Caki2 (cell line): Measurements from ENCODE around the gene WDR13. TPM values are rescaled to one million over a fixed set of nuclear protein-coding genes. Genes with fewer than 3 reads are reported as not detected.
"Not testable (repeated sequence)": the region's sequence is repeated elsewhere in the genome, so short reads cannot be mapped to it uniquely, and the experiment has no call there.

Experiments used
- DNase-seq: peaks from one replicate; pipeline ENCODE4 v3.0.0-alpha.2; 2015; ENCODE audit warnings: low read depth
- in situ Hi-C: cut with HindIII; loops from 2 replicates; pipeline ENCODE4 v1.10.0; 2016; ENCODE audit warnings: low sequenced_read_pairs, low pct_unique_long_range_greater_than_20kb, mixed read lengths
- total RNA-seq: library from RNA; depleted of rRNA; stranded (reverse); fragments of >200 nt; shearing (Covaris generic); gene quantifications from 2 replicates; pipeline ENCODE4 v1.2.3, GENCODE V29; 2014; ENCODE audit warnings: low replicate concordance; rRNA removed

The WDR13 gene
- total RNA-seq = 70.4 and 125 TPM in 2 replicates

DNA sequence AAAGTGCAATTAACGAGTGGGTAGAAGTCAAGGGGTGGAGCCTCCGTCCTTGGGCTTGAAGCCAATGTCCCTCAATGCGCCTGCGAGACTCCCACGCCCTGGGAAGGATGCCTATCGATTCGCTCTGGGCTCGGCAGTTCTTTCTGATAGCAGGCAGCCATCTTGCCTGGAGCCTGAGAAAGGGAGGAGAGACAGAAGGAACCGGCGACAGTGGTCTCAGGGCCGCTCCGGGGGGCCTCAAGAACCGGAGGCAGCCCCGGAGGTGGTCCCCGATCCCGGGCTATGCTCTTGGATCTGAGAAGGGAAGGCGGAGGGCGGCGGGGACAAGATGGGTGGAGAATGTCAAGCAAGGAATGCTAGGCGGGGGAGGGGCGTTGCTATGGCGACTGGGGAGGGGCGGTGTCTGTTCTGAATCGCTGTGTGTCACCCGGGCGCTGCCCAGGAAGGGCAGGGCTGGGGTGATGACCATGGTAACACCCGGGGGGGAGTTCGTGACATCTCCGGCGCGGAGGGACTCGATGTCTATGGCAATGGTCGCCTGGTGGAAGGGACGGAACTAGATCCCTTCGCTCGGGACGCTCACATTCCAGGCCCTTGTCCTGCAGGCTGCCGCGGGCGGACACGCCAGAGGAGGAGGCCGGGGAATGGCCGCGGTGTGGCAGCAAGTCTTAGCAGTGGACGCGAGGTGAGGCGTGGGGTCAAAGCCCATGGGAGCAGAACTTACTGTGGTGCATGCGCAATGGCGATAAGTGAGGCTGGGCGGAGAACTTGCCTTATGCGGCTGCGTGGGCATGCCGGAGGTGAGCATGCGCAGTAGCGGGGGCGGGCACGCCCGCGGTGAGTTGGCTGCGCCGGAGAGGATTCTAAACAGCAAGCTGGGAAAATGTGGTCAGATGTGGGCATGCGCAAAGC is at the start of gene WDR13:
TSS of gene WDR13 (plus strand) at position 140 of the 912 bp plus-strand sequence. CDS start at position 645, 505 bp downstream.
- peak; percentile 92 for DNase-seq

GRCh38 chrX:48548871-48549270 is 48.4 kb upstream of the WDR13 start:
- DNase-seq = no peak
- in situ Hi-C loops = no loop called here

More for the DNA sequence above, at the start of gene WDR13:
- in situ Hi-C loops = no loop called here

DNA sequence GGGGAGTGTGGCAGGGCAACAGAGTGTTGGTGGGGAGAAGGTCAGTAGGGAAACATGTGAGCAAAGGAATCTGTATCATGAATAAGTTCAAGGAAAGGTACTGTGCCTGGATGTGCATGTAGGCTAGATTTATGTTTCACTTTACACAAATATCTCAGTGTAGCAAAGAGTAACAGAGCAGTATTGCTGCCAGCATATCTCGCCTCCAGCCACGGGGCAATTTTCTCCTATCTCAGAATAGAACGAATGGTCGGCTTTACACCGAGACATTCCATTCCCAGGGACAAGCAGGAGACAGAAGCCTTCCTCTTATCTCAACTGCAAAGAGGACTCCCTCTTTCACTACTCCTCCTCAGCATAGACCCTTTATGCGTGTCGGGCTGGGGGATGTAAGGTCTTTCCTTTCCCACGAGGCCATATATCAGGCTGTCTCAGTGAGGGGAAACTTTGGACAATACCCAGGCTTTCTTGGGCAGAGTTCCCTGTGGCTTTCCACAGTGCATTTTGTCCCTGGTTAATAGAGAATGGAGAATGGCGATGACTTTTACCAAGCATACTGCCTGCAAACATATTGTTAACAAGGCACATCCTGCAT is 41.5 kb upstream of the WDR13 start:
- DNase-seq, in situ Hi-C loops: not testable (repeated sequence)

- no peak for DNase-seq
- in situ Hi-C loops = no loop called here
Measured at GRCh38 chrX:48558271-48558670, 39.0 kb upstream of the WDR13 start.

DNA sequence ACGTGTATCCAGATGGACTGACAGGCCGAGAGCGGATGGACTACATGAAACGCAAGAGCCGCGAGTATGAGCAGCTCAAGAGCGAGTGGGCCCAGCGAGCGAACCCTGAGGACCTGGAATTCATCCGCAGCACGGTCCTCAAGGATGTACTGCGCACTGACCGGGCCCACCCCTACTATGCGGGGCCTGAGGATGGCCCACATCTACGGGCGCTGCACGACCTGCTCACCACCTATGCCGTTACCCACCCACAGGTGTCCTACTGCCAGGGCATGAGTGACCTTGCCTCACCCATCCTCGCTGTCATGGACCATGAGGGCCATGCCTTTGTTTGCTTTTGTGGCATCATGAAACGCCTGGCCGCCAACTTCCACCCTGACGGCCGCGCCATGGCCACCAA is 37.7 kb upstream of the WDR13 start:
- in situ Hi-C loops = no loop called here
- no peak for DNase-seq

GRCh38 chrX:48560056-48560455 is 37.2 kb upstream of the WDR13 start:
- in situ Hi-C loops = no loop called here

DNA sequence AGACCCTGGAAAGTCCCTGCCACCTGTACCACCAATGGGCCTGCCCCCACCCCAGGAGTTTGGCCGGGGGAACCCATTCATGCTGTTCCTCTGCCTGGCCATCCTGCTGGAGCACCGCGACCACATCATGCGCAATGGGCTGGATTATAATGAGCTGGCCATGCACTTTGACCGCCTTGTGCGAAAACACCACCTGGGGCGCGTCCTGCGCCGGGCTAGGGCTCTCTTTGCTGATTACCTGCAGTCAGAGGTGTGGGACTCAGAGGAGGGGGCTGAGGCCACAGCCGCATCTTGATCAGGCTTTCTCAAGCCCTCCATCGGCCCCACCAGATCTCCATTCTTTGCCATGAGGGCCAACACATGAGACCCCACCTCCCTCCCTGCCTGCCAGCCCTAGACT is 36.6 kb upstream of the WDR13 start:
- in situ Hi-C loops = no loop called here
- no peak for DNase-seq

More at GRCh38 chrX:48560056-48560455, 37.2 kb upstream of the WDR13 start:
- DNase-seq = no peak

DNA sequence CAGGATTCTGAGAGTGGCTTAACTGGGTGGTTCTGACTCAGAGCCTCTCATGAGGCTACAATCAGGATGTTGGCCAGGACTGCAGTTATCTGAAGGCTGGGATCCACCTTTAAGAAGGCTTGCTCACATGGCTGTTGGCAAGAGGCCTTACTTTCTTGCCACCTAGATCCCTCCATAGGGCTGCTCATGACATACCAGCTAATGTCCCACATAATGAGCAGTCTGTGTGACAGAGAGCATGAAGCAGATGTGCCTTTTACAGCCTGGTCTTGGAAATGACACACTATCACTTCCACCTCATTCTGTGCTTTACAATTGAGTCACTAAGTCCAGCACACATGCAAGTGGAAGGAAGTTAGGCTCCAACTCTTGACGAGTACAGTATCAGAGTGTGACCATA is 27.3 kb upstream of the WDR13 start:
- in situ Hi-C loops = no loop called here
- DNase-seq = no peak

GRCh38 chrX:48573690-48574269 is 23.5 kb upstream of the WDR13 start:
- in situ Hi-C loops = no loop called here
- no peak for DNase-seq

DNA sequence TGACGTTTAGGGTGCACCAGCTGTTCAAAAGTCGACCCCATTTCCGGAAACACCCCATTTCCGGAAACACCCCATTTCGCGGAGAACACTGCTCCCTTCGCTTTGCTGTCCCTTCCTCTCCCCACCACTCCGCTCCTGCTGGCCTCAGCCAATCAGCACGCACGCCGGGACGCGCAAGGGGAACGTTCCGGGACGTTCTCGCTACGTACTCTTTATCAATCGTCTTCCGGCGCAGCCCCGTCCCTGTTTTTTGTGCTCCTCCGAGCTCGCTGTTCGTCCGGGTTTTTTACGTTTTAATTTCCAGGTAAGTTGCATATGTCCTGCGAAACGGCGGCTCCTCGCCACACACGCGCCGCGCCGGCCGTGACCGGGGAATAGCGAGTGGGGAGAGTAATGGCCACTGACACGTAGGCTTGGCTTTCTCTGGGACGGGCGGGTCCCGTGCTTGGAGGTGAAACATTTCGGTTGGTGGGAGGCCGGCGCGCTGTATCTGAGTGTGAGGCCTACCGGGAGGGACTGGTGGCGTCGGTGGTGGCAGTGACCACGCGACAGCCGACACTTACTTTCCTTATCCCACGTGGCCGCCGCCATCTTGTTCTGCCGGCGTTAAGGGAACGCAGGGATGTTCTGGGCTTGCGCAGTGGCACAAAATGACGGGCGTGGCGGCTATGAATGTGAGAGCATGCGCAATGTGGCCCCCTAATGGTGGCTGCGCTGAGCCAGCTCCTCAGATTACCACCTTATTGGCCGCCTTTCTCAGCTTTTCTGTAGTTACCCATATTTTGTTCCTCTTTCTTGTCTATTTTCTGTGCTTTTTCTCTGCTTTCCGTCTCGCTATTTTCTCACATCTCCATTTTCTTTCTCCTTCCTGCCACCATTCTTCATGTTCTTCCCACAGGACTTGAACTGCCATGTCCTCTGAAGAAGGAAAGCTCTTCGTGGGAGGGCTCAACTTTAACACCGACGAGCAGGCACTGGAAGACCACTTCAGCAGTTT is 22.7 kb upstream of the WDR13 start, which contains the start of gene RBM3:
TSS of gene RBM3 (plus strand) at position 215 of the 997 bp plus-strand sequence. CDS start at position 912, 697 bp downstream.
- DNase-seq = peak; percentile 90
- in situ Hi-C loops = no loop called here

DNA sequence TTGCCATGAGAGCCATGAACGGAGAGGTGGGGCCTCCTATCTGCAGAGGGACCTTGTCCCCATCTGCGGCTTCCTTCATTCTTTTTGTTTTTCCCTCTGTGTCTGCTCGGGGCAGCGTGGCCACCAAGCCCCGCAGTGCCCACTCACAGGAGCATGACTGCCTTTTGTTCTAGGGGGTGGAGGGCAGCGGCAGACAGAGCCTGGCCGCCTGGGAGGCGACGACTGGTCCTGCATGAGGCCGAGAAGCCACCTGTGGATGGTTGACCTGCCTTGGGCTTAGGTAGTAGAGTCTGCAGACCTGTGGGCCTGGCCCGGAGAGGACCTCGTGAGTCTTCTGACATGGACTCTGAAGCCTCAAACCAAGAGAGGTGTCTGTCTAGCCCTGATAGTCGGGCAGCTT is 21.6 kb upstream of the WDR13 start:
- no peak for DNase-seq
- in situ Hi-C loops = no loop called here

- in situ Hi-C loops = no loop called here
- DNase-seq = no peak
Measured at GRCh38 chrX:48576108-48576507, 21.2 kb upstream of the WDR13 start.

DNA sequence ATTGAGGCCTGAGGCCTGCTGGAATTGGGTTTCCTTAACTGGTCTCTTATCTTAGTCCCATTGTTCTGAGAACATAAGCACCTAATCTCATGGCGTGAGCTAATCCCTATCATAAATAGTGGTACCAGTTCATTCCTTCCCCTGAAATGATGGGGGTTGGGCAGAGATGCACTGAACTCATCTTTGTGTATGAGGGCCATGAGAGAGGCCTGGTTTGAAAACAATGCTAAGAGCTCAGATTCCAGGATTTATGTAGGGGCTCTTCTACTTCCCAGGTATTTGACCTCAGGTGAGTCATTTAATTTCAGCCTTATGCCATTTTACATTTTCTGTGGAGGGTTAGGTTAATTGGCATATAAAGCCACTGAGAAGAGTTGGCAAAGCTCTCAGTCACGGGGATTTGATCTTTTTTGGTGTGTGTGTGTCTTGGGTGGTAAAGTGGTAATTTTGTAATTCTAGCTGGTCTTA is 18.6 kb upstream of the WDR13 start:
- no peak for DNase-seq

DNA sequence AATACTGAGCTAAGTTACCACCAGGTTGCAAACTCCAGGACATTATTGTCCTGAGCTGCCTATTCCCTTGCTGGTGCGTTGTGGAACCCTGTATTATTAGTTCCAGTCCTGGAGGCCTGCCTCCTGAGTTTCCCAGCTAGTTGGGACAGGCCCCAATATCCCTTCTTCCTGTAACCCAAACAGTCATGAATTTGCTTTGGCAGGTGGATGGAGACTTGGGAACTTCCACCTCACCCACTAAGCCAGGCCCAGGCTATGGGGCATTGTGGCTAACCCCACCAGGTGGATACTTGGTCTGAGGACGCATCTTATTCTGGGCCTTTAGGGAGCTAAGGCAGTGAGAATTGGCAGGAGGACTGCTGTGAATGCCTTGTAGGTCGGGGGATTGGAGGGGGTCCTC is 18.0 kb upstream of the WDR13 start:
- DNase-seq = no peak
- in situ Hi-C loops = no loop called here

More for the DNA sequence above, 18.6 kb upstream of the WDR13 start:
- in situ Hi-C loops = no loop called here

GRCh38 chrX:48580662-48581061 is 16.6 kb upstream of the WDR13 start:
- DNase-seq = no peak
- in situ Hi-C loops = no loop called here

GRCh38 chrX:48584698-48585097 is 12.6 kb upstream of the WDR13 start:
- DNase-seq = no peak
- in situ Hi-C loops = no loop called here

GRCh38 chrX:48589482-48590162 is 7.7 kb upstream of the WDR13 start:
- DNase-seq = no peak
- in situ Hi-C loops = no loop called here
